GM18505 (cell line): ENCODE data around the gene BNIP5.

Experiments
- ATAC-seq: cut with Tn5 transposase; IDR thresholded peaks from one replicate; pipeline ENCODE4 v1.9.1; 2021; ENCODE audit not compliant: unreplicated experiment
- POLR2A ChIP-seq: IDR thresholded peaks from 4 replicates; pipeline ENCODE4 v1.6.1; 2011; ENCODE audit warnings: borderline replicate concordance; ENCODE audit not compliant: insufficient read depth, insufficient read length; ENCODE audit errors: extremely low read depth

The BNIP5 gene

DNA sequence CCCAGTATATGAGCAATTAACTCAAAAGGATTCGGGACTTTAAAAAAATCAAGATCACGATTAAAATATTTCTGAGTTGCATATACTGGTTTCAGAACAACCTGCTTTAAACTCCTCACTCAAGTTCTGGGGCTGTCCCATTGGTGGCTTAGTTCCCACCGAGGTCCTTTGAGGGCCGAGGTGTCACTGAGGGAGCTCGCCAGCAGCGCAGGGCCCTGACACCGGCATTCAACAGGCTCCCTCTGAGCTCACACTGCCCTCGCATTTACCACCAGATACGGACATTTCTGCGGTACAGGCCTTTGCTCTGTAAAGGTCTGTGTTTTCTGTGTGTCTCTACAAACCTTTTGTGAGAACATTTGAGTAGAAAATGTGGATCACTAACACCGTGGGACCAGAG is 24.4 kb upstream of the BNIP5 start:
- no peak for ATAC-seq
- no peak for TF ChIP-seq POLR2A

- TF ChIP-seq POLR2A, result no peak
- no peak for ATAC-seq
These were observed 23.8 kb upstream of the BNIP5 start for GRCh38 chr6:36360241-36361054.

DNA sequence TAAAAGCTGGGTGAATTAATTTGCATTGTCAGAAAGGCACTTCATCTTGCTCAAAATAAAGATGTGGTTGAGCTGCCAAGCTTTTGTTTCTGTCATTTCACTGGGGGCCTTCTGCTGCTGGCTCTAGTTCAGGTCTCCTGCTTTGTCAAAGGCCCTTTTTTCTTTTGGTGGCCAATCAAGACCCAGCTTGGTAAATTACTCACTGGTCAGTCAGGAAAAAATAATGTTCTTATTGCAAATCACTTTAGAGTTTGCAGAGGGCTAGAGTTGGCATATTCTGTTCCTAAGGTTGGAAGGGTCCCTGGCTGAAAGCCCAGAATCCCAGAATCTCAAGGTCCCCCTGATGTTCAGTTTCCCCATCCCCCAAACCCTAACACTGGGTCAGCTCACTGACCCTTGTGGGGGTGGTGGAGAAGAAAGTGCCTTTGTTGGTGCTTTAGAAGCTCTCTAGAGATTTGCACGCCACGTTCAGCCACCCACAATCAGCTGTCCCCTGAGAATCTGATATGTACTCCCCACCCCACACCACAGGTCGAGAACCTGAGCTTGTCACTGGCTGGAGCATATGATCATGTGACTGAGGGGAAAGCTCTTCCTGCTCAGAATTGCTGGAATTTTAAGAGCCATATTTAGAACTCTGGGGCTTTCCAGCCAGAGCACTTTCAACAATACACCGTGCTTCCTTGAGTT is 21.7 kb upstream of the BNIP5 start:
- no peak for ATAC-seq
- TF ChIP-seq POLR2A, result peak; percentile 17

GRCh38 chr6:36357872-36358225 is 21.2 kb upstream of the BNIP5 start:
- ATAC-seq, result no peak
- TF ChIP-seq POLR2A, result no peak

DNA sequence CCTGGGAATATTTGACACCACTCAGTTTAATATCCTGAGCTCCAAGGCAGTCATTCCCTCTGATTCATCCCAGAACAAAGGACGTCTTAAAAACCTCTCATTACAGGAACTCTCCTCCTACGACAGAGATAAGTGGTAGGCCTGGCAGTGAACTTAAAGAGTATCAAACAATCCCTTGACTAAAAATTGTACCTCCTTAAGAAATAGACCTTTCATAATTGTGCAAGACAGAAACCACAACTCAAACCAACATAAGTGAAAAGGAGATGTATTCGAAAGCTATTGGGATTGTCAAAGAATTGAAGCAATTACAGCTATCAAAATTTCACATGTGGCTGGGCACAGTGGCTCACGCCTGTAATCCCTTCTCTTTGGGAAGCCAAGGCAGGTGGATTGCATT is 19.1 kb upstream of the BNIP5 start:
- ATAC-seq, result no peak
- no peak for TF ChIP-seq POLR2A

DNA sequence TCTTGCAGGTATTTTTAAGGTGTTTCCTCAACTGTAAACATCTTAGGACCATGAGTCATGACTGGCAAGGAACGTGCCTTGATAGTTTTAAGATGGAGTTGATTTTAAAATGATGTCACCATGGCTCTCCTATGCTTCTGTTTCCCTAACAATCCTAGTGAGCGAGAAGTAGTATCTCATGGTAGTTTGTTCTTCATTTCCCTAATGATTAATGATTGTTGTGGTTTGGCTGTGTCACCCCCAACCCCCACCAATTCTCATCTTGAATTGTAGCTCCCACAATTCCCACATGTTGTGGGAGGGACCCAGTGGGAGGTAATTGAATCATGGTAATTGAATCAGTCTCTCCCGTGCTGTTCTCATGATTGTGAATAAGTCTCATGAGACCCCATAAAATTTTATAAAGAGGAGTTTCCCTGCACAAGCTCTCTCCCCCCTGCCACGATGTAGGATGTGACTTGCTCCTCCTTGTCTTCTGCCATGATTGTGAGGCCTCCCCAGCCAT is 16.8 kb upstream of the BNIP5 start:
- no peak for ATAC-seq
- TF ChIP-seq POLR2A, result no peak

- TF ChIP-seq POLR2A, result no peak
- ATAC-seq, result no peak
These were observed 15.9 kb upstream of the BNIP5 start for GRCh38 chr6:36352477-36353157.

DNA sequence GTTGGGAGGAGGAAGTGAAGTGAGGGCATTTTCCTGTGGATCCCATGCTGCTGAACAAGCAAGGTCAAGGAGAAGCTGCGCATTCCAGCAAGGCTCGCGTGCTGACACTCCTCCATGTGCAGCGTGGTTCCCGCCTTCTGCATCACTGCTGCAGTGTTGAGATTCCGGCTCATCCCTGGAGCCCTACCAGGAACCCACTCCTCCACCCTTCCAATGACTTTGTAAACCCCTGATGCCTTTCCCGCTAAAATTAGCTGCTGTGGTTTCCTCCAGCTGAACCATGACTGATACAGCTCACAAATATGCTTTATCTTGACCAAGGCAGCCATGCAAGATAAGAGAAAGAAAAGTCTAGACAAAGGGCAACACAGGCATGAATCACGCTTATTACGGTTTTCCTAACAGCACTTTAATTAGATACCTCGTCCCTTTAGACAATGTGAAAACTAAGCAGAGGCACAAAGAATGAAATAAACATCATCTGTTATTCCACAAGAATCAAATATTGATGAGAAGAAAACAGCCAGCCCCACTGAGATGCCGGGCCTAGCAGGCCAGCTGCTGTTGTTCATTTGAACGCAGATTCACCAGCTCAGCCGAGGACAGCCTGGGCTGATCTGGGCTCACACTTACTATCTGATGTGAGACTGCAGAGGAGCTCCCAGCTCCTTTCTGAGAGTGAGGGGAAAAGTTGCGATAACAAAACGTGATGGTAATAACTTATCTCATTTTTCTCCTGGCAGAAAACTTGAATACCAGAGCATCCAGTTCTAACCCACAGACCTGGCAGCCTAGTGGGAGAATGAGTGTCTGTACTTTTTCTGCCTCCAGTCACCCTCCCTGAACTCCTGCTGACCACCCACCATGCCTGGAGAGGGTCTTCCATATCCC is 14.2 kb upstream of the BNIP5 start:
- TF ChIP-seq POLR2A, result no peak
- ATAC-seq, result no peak

GRCh38 chr6:36350082-36350481 is 13.4 kb upstream of the BNIP5 start:
- TF ChIP-seq POLR2A, result no peak
- no peak for ATAC-seq

DNA sequence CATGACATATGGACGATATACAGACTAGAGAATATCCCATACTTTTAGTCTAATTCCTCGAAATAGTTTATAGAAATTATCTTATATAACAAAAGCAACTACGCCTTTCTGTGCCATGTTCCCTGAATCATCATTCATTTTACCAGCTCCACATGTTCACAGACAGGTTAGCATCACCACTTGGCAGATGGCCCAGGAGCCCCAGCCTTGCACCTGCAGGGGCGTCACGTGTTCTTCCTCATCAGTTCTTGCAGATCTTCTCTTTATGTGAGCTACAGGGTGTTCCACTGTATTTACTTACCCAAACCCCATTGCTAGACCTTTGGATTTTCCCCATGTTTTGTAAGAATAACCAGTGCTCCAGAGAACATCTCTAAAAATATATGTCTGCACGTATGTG is 12.6 kb upstream of the BNIP5 start:
- ATAC-seq, result no peak
- no peak for TF ChIP-seq POLR2A

- TF ChIP-seq POLR2A, result no peak
- no peak for ATAC-seq
These were observed 10.9 kb upstream of the BNIP5 start for GRCh38 chr6:36347621-36348020.

DNA sequence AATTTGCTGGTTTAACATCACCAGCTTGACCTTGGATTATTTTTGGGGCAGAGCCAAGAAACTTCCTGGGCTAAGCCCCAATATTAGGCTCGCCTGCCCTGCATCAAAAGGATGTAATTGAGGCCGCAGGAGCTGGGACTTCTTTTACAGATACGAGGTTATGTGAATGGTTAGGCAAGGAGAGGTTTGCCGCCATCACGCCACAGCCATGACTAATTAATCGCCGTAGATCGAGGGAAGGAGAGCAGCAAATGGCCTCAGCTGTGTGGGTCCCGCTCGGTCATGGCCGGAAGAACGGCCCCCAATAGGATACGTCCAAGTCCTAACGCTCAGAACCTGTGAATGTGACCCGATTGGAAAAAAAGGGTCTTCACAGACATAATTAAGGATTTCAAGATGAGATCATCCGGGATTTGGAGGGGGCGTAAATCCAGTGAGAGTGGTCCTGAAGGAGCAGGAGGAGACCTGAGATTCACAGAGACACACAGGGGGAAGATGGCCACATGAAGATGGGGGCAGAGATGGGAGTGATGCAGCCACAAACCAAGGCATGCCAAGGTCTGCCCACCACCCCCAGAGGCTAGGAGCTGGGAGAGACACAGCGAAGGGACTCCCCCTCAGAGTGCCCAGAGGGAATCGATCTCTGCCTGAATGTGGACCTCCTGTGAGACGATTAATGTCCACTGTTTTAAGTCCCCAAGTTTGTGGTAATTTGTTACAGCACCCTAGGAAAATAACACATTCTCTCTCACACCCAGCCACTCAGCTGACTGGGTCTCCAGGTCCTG is 10.0 kb upstream of the BNIP5 start:
- TF ChIP-seq POLR2A, result no peak
- ATAC-seq, result no peak

DNA sequence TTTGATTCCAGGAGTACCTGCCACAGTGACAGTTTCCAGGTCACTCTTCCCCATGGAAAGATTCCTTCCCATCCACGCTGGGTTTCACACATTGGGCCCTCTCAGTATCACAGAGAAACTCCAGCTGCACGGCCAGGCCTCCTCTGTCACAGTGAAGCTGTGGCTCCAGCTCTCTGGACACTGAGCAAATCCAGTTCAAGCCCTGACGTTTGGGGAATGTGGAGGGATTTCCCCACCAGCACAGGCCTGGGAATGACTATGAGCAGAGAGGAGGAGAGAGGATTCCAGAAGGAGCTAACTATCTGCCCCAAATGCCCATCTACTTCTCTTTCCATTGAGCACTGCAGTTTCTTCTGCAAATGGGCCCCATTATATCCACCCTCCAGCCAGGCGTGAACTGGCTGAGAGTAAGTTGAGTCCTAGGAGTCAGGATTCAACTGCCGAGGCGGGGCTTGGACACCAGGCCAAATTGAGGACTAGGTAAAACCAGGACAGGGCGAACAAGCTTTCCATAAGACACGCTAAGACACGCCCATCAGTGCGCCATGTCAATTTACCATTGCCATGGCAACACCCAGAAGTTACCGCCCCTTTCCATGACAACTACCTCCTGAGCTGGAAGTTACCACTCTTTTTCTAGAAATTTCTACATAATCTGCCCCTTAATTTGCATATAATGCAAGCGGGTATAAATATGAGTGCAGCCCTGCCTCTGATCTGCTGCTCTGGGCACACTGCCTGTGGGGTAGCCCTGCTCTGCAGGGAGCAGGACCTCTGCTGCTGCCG is 9.2 kb upstream of the BNIP5 start:
- no peak for ATAC-seq
- no peak for TF ChIP-seq POLR2A
